Mesothelial cell of epicardium (in vitro differentiated cells): Measurements from ENCODE around the gene RAB36. TPM values are rescaled to one million over a fixed set of nuclear protein-coding genes. Genes with fewer than 3 reads are reported as not detected.

Experiments
- DNase-seq, 2 experiments: peaks; one replicate each; pipeline ENCODE4 v3.0.0; 2021; ENCODE audit warnings: low spot score in 2 of 2; ENCODE audit not compliant: unreplicated experiment in 2 of 2
- H3K27ac Mint-ChIP-seq: 2 replicates; pipeline ENCODE4 v1.8.0; 2021; ENCODE audit warnings: mixed read lengths
- H3K27me3 Mint-ChIP-seq: 2 replicates; pipeline ENCODE4 v1.8.0; 2021; ENCODE audit warnings: low read depth, mixed read lengths
- H3K36me3 Mint-ChIP-seq: 2 replicates; pipeline ENCODE4 v1.8.0; 2021; ENCODE audit warnings: mixed read lengths
- H3K4me1 Mint-ChIP-seq: 2 replicates; pipeline ENCODE4 v1.8.0; 2021; ENCODE audit warnings: mixed read lengths
- H3K4me3 Mint-ChIP-seq: 2 replicates; pipeline ENCODE4 v1.8.0; 2021; ENCODE audit warnings: mild to moderate bottlenecking, moderate library complexity, mixed read lengths
- H3K9me3 Mint-ChIP-seq: 2 replicates; pipeline ENCODE4 v1.8.0; 2021; ENCODE audit warnings: mixed read lengths
- CTCF ChIP-seq: fragments of 200-600 bp; sonication (generic); IDR thresholded peaks from one replicate; pipeline ENCODE4 v1.5.0; 2021; ENCODE audit warnings: antibody characterized with exemption; ENCODE audit not compliant: unreplicated experiment
- total RNA-seq: library from RNA; stranded (reverse); gene quantifications from 3 replicates; pipeline ENCODE4 v1.2.1, GENCODE V29; 2021

The RAB36 gene
- total RNA-seq, 1 donor from 2014 or later = 6.4 TPM

GRCh38 chr22:23204125-23204488 is 58.8 kb downstream of the RAB36 start:
- TF ChIP-seq CTCF = no peak
- Mint-ChIP-seq H3K9me3 (no peaks in the 10 kb centered on the region), H3K4me3 (no peak overlapping the region), H3K27ac (no peak overlapping the region), H3K36me3 (peaks cover 9% of the 10 kb centered on the region), H3K27me3 (no peaks in the 10 kb centered on the region), H3K4me1 (peaks cover 5% of the 10 kb centered on the region)
- no peak for DNase-seq

GRCh38 chr22:23204541-23205157 is 59.4 kb downstream of the RAB36 start:
- Mint-ChIP-seq H3K27ac (no peak overlapping the region), H3K27me3 (no peaks in the 10 kb centered on the region), H3K4me1 (no peaks in the 10 kb centered on the region), H3K4me3 (no peak overlapping the region), H3K9me3 (no peaks in the 10 kb centered on the region), H3K36me3 (peaks cover 4% of the 10 kb centered on the region)
- no peak for TF ChIP-seq CTCF
- no peak for DNase-seq

- Mint-ChIP-seq H3K27me3 (no peaks in the 10 kb centered on the region), H3K36me3 (peaks cover 4% of the 10 kb centered on the region), H3K4me1 (no peaks in the 10 kb centered on the region), H3K4me3 (no peak overlapping the region), H3K9me3 (no peaks in the 10 kb centered on the region), H3K27ac (no peak overlapping the region)
- DNase-seq = no peak
- TF ChIP-seq CTCF = no peak
Observed at GRCh38 chr22:23205339-23206049, 60.2 kb downstream of the RAB36 start.

- Mint-ChIP-seq H3K27me3 (no peaks in the 10 kb centered on the region), H3K9me3 (no peaks in the 10 kb centered on the region), H3K36me3 (peaks cover 4% of the 10 kb centered on the region)
Observed at GRCh38 chr22:23206915-23207314, 61.6 kb downstream of the RAB36 start.

GRCh38 chr22:23207729-23208393 is 62.6 kb downstream of the RAB36 start:
- H3K4me1 Mint-ChIP-seq = no peaks in the 10 kb centered on the region
- peaks cover 4% of the 10 kb centered on the region for H3K36me3 Mint-ChIP-seq
- H3K27ac Mint-ChIP-seq = peak overlapping the region; percentile 21
- no peaks in the 10 kb centered on the region for H3K9me3 Mint-ChIP-seq
- TF ChIP-seq CTCF = no peak
- no peak overlapping the region for H3K4me3 Mint-ChIP-seq
- no peak for DNase-seq
- H3K27me3 Mint-ChIP-seq = no peaks in the 10 kb centered on the region

More at GRCh38 chr22:23206915-23207314, 61.6 kb downstream of the RAB36 start:
- no peaks in the 10 kb centered on the region for H3K4me1 Mint-ChIP-seq
- no peak for TF ChIP-seq CTCF
- H3K4me3 Mint-ChIP-seq = no peak overlapping the region
- H3K27ac Mint-ChIP-seq = no peak overlapping the region
- no peak for DNase-seq
